Gastrocnemius medialis (tissue), 4 donors: Measurements from ENCODE around the gene P2RX2. TPM values are rescaled to one million over a fixed set of nuclear protein-coding genes. Genes with fewer than 3 reads are reported as not detected.

Source experiments
- ATAC-seq, 2 donors: fragments of 150-250 bp; one replicate each; pipeline ENCODE4 v1.9.1; 2016
- DNase-seq, 2 donors: peaks; one replicate each; pipeline ENCODE4 v3.0.0-alpha.2; 2019
- H3K27ac ChIP-seq, 4 donors: fragments of 200-600 bp; sonication (generic); 1 replicate in 1 of 4; 2 replicates in 3 of 4; pipeline ENCODE4 v1.5.1; 2016 to 2018; ENCODE audit warnings: mild to moderate bottlenecking in 2 of 4, moderate library complexity in 1 of 4
- H3K27me3 ChIP-seq, 3 donors: fragments of 200-600 bp; sonication (generic) in 2 of 3; 1 replicate in 1 of 3; 2 replicates in 2 of 3; pipeline versions ENCODE4 v1.5.1 to v1.6.0; 2016 to 2019; ENCODE audit warnings: mild to moderate bottlenecking in 1 of 3, moderate library complexity in 1 of 3
- H3K36me3 ChIP-seq, 2 donors: fragments of 200-600 bp; sonication (generic) in 1 of 2; one replicate each; pipeline ENCODE4 v1.5.1; 2017 to 2018
- H3K4me1 ChIP-seq, 2 donors: fragments of 200-600 bp; sonication (generic) in 1 of 2; one replicate each; pipeline ENCODE4 v1.5.1; 2016 to 2017; ENCODE audit warnings: mild to moderate bottlenecking in 2 of 2
- H3K4me3 ChIP-seq, 4 donors: fragments of 200-600 bp; sonication (generic) in 3 of 4; 1 replicate in 1 of 4; 2 replicates in 3 of 4; pipeline ENCODE4 v1.5.1; 2016 to 2019; ENCODE audit warnings: mild to moderate bottlenecking in 2 of 4
- H3K9me3 ChIP-seq, 3 donors: fragments of 200-600 bp; sonication (generic) in 2 of 3; 1 replicate in 1 of 3; 2 replicates in 2 of 3; pipeline ENCODE4 v1.5.1; 2016 to 2019
- CTCF ChIP-seq, 5 experiments: fragments of 450-650 bp in 3 of 5; fragments of 200-600 bp in 2 of 5; sonication (generic) in 2 of 5; IDR thresholded peaks in 4 of 5; conservative IDR thresholded peaks in 1 of 5; 1 replicate in 4 of 5; 2 replicates in 1 of 5; pipeline ENCODE4 v1.5.1; 2016 to 2019; ENCODE audit warnings: antibody characterized with exemption in 5 of 5, mild to moderate bottlenecking in 3 of 5, moderate library complexity in 3 of 5
- POLR2A ChIP-seq, 2 donors: fragments of 450-650 bp; IDR thresholded peaks; one replicate each; pipeline ENCODE4 v1.6.1; 2017; ENCODE audit warnings: antibody characterized with exemption in 2 of 2, mild to moderate bottlenecking in 2 of 2, moderate library complexity in 2 of 2
- in situ Hi-C, 4 donors: fragments of 200-750 bp; cut with MboI; loops; one replicate each; pipeline versions ENCODE4 v1.15.0 to v1.8.0; 2017; ENCODE audit warnings: low sequenced_read_pairs in 4 of 4
- intact Hi-C: fragments of 100-400 bp; cut with DNase I; formaldehyde crosslinking; loops from one replicate; pipeline ENCODE4 v1.15.1; 2023; ENCODE audit warnings: low total_unique reads
- total RNA-seq, 4 donors: library from RNA; depleted of rRNA; stranded (reverse); fragments of >200 nt; gene quantifications; one replicate each; pipeline versions ENCODE4 v1.1.0 to v1.2.3, GENCODE V29; 2016

The P2RX2 gene
- total RNA-seq, 4 donors from 2014 or later: not detected

GRCh38 chr12:132651444-132652100 is 33.0 kb downstream of the P2RX2 start:
- H3K36me3 ChIP-seq: peaks cover 0 to 58% of the 10 kb centered on the region in 2 donors
- in situ Hi-C loops (no loop called here), intact Hi-C loops (no loop called here)
- no peak for DNase-seq
- no peak overlapping the region for H3K4me3 ChIP-seq
- H3K27me3 ChIP-seq: no peaks in the 10 kb centered on the region
- no peaks in the 10 kb centered on the region for H3K9me3 ChIP-seq
- no peaks in the 10 kb centered on the region for H3K4me1 ChIP-seq
- TF ChIP-seq CTCF (IDR thresholded peaks at IDR 0.05 in 4 of 5, conservative IDR thresholded peaks at IDR 0.05 in 1 of 5) (no peak), POLR2A (IDR thresholded peaks at IDR 0.05) (no peak)
- no peak overlapping the region for H3K27ac ChIP-seq
- no peak for ATAC-seq

DNA sequence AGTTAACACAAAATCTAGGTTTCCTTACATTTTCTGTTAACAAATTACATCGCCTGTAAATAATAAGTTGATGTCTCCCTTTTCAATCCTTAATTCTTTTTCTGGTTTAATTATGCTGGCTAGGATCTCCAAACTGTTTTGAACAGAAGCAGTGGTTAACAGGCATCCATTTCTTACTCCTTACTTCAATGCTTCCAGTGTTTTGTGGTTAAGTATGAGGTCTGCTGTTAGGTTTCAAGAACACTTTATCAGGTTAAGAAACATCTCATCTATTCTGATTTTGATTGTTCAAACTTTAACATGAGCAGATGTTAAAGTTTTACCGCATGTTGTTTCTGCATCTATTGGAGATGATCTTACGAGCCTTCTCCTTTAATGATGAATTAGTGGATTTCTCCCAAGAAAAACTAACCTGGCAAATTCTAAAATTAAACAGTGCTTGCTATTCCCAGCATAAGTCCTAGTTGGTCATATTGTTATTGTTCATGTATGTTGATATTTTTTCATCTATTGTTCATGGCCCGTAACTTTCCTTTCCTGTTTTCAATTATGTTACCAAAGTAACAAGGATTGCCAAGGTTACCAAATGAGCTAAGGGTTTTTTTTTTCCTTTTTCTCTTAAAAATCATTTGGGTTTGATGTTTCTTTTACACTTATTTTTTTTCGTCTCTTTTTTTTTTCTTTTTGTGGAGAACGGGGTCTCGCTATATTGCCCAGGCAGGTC is 35.2 kb downstream of the P2RX2 start:
- in situ Hi-C loops (no loop called here), intact Hi-C loops (no loop called here)
- H3K27ac ChIP-seq: no peak overlapping the region

DNA sequence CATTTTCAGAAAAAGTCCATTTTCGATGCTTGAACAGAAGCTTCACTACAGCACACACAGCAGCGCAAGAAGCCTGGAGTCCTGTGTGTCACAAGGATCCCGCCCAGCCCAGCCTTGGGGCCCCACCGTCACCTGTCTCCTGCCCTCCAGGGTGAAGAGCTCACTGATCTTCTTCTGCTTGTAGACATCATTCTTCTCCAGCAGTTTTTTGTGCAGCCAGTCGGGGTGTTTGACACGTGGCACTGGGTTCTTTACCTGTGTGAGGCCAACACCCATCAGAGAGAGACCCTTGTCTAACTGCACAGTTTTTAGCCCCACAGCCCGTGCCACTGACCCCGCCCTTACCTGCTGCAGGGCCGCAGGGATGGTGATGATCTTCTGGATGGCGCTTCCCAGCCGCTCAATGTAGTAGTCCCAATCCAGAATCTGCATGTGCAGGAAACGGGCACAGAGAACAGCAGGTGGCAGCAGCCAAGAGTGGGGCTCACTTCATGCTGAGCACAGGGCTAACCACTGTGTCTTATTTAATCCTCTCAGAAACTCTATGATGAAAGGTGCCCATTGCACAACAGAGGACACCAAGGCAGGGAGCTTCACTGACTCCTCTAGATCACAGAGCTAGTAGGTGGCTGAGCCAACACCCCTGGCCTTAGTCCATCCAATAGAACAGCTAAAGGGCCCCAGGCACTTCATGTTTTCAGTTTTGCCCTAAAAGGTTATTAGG is 38.6 kb downstream of the P2RX2 start:
- Histone ChIP-seq H3K4me3 (no peak overlapping the region), H3K36me3 (peaks cover 0 to 84% of the 10 kb centered on the region in 2 donors), H3K27me3 (no peaks in the 10 kb centered on the region), H3K9me3 (no peaks in the 10 kb centered on the region), H3K27ac (no peak overlapping the region), H3K4me1 (no peaks in the 10 kb centered on the region)
- DNase-seq (no peak), ATAC-seq (no peak)
- TF ChIP-seq CTCF (IDR thresholded peaks at IDR 0.05 in 4 of 5, conservative IDR thresholded peaks at IDR 0.05 in 1 of 5) (no peak), POLR2A (IDR thresholded peaks at IDR 0.05) (no peak)
- in situ Hi-C loops: no loop called here
- intact Hi-C loops: no loop called here

More for the DNA sequence above, 35.2 kb downstream of the P2RX2 start:
- no peak for DNase-seq
- H3K36me3 ChIP-seq: peaks cover 0 to 67% of the 10 kb centered on the region in 2 donors
- H3K4me3 ChIP-seq: no peak overlapping the region
- no peak for ATAC-seq
- H3K9me3 ChIP-seq: no peaks in the 10 kb centered on the region
- no peaks in the 10 kb centered on the region for H3K4me1 ChIP-seq
- TF ChIP-seq POLR2A (IDR thresholded peaks at IDR 0.05) (no peak), CTCF (IDR thresholded peaks at IDR 0.05 in 4 of 5, conservative IDR thresholded peaks at IDR 0.05 in 1 of 5) (no peak)
- H3K27me3 ChIP-seq: no peaks in the 10 kb centered on the region

- no peak for TF ChIP-seq CTCF (IDR thresholded peaks at IDR 0.05 in 4 of 5, conservative IDR thresholded peaks at IDR 0.05 in 1 of 5)
- TF ChIP-seq POLR2A (IDR thresholded peaks at IDR 0.05): no peak
- peaks cover 0 to 92% of the 10 kb centered on the region in 2 donors for H3K36me3 ChIP-seq
- in situ Hi-C loops (no loop called here), intact Hi-C loops (no loop called here)
- DNase-seq (no peak), ATAC-seq (no peak)
- H3K4me3 ChIP-seq: no peak overlapping the region
- no peaks in the 10 kb centered on the region for H3K27me3 ChIP-seq
- no peaks in the 10 kb centered on the region for H3K9me3 ChIP-seq
- H3K4me1 ChIP-seq: no peaks in the 10 kb centered on the region
- H3K27ac ChIP-seq: no peak overlapping the region
Observed at GRCh38 chr12:132658149-132658894, 39.7 kb downstream of the P2RX2 start.
